ENCODE data around the gene PACSIN1.

- TF ChIP-seq FOXP2 (optimal IDR thresholded peaks at IDR 0.05; ENCODE audit: control extremely low read depth, extremely low read length, insufficient read depth) (no peak), EZH2 (IDR thresholded peaks at IDR 0.05) (no peak)
Measured at GRCh38 chr6:34560366-34561226, 94.7 kb downstream of the PACSIN1 start.

Data from SK-N-MC (cell line).